Tibial nerve (tissue), 4 donors: ENCODE measurements around the gene BMPR1B. TPM values are rescaled to one million over a fixed set of nuclear protein-coding genes. Genes with fewer than 3 reads are reported as not detected.

Experiments
- DNase-seq, 2 donors: peaks; one replicate each; pipeline ENCODE4 v3.0.0-alpha.2; 2019; ENCODE audit warnings: low spot score in 2 of 2
- H3K27ac ChIP-seq, 4 donors: fragments of 200-600 bp; sonication (generic) in 3 of 4; one replicate each; pipeline ENCODE4 v1.5.1; 2017 to 2019; ENCODE audit warnings: mild to moderate bottlenecking in 1 of 4
- H3K27me3 ChIP-seq, 2 donors: fragments of 200-600 bp; sonication (generic) in 1 of 2; one replicate each; pipeline versions ENCODE4 v1.5.1 to v1.6.0; 2017 to 2019
- H3K36me3 ChIP-seq, 3 donors: fragments of 200-600 bp; sonication (generic); one replicate each; pipeline ENCODE4 v1.5.1; 2018 to 2019
- H3K4me1 ChIP-seq, 4 donors: fragments of 200-600 bp; sonication (generic) in 3 of 4; one replicate each; pipeline ENCODE4 v1.5.1; 2017 to 2019
- H3K4me3 ChIP-seq, 4 donors: fragments of 200-600 bp; sonication (generic) in 3 of 4; one replicate each; pipeline ENCODE4 v1.5.1; 2017 to 2019; ENCODE audit warnings: mild to moderate bottlenecking in 1 of 4, moderate library complexity in 1 of 4
- H3K9me3 ChIP-seq, 4 donors: fragments of 200-600 bp; sonication (generic) in 3 of 4; one replicate each; pipeline ENCODE4 v1.5.1; 2017 to 2019
- EP300 ChIP-seq, 2 donors: sonication (generic); formaldehyde crosslinking; IDR thresholded peaks; one replicate each; pipeline ENCODE4 v1.6.1; 2017; ENCODE audit warnings: antibody characterized with exemption in 2 of 2, mild to moderate bottlenecking in 1 of 2
- POLR2A ChIP-seq, 2 donors: fragments of 450-650 bp; IDR thresholded peaks; one replicate each; pipeline ENCODE4 v1.6.1; 2017; ENCODE audit warnings: antibody characterized with exemption in 2 of 2, mild to moderate bottlenecking in 2 of 2, moderate library complexity in 2 of 2
- WGBS, 2 donors: methylation state at CpG; one replicate each; pipeline ENCODE4 v1.1.5; 2018; 5-methylcytosine and 5-hydroxymethylcytosine counted together
- total RNA-seq, 4 donors: library from RNA; depleted of rRNA; stranded (reverse); fragments of >200 nt; gene quantifications; one replicate each; pipeline ENCODE4 v1.1.0, GENCODE V29; 2016
- TF ChIP-seq, protein P1 (sequence below), 5 experiments: fragments of 200-600 bp in 3 of 5; fragments of 450-650 bp in 2 of 5; sonication (generic) in 3 of 5; IDR thresholded peaks; one replicate each; pipeline ENCODE4 v1.5.1; 2016 to 2019; ENCODE audit warnings: antibody characterized with exemption in 5 of 5, mild to moderate bottlenecking in 3 of 5, moderate library complexity in 2 of 5

The BMPR1B gene
- total RNA-seq, 4 donors from 2014 or later: 9.3 to 32.1 (median 26.1) TPM

DNA sequence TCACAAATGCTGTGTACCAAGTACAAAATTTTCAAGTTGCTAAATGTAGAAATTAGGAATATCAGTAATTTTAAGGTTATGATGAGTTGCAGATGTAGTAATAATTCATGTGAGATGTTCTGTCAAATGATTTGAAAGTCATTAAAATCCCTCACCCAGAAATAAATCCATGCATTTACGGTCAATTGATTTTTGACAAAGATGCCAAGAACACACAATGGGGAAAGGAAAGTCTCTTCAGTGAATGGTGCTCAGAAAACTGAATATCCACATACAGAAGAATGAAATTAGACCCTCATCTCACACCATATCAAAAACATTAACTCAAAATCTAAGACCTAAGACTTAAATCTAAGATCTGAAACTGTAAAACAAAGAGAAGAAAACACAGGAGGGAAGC lies 12.9 kb upstream of the BMPR1B start:
- Histone ChIP-seq H3K9me3 (no peaks in the 10 kb centered on the region), H3K27ac (no peak overlapping the region), H3K36me3 (no peaks in the 10 kb centered on the region), H3K4me3 (no peak overlapping the region), H3K27me3 (no peaks in the 10 kb centered on the region), H3K4me1 (no peaks in the 10 kb centered on the region)
- no peak for TF ChIP-seq POLR2A (IDR thresholded peaks at IDR 0.05)
- TF ChIP-seq EP300 (IDR thresholded peaks at IDR 0.05): no peak
- TF ChIP-seq, protein P1, sequence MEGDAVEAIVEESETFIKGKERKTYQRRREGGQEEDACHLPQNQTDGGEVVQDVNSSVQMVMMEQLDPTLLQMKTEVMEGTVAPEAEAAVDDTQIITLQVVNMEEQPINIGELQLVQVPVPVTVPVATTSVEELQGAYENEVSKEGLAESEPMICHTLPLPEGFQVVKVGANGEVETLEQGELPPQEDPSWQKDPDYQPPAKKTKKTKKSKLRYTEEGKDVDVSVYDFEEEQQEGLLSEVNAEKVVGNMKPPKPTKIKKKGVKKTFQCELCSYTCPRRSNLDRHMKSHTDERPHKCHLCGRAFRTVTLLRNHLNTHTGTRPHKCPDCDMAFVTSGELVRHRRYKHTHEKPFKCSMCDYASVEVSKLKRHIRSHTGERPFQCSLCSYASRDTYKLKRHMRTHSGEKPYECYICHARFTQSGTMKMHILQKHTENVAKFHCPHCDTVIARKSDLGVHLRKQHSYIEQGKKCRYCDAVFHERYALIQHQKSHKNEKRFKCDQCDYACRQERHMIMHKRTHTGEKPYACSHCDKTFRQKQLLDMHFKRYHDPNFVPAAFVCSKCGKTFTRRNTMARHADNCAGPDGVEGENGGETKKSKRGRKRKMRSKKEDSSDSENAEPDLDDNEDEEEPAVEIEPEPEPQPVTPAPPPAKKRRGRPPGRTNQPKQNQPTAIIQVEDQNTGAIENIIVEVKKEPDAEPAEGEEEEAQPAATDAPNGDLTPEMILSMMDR (IDR thresholded peaks at IDR 0.05): no peak
- WGBS, 2 donors: 82 to 89% methylated on average over 1 of the region's 1 CpG
- no peak for DNase-seq

DNA sequence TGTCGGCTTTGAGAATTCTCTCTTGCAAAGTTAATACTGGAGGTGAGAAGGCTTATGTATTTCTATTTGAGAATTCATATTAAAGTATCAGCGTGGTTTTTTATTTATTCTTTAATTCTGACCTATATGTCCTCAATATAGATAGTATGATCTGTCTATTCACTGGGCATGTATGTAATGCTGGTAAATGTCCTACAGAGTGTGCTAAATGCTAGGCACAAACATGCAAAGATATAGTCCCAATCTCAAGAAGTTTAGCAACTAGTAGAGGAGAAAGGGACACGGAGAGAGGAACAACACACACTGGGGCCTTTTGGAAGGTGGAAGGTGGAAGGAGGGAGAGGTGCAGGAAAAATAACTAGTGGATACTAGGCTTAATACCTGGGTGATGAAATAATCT lies 11.0 kb upstream of the BMPR1B start:
- no peak overlapping the region for H3K4me3 ChIP-seq
- H3K27me3 ChIP-seq: no peaks in the 10 kb centered on the region
- no peak overlapping the region for H3K27ac ChIP-seq
- H3K36me3 ChIP-seq: no peaks in the 10 kb centered on the region
- WGBS, 2 donors: 73 to 74% methylated on average over 3 of the region's 3 CpGs
- no peaks in the 10 kb centered on the region for H3K9me3 ChIP-seq
- H3K4me1 ChIP-seq: no peaks in the 10 kb centered on the region
- TF ChIP-seq POLR2A (IDR thresholded peaks at IDR 0.05) (no peak), EP300 (IDR thresholded peaks at IDR 0.05) (no peak)
- TF ChIP-seq, protein P1 (IDR thresholded peaks at IDR 0.05): no peak
- no peak for DNase-seq

DNA sequence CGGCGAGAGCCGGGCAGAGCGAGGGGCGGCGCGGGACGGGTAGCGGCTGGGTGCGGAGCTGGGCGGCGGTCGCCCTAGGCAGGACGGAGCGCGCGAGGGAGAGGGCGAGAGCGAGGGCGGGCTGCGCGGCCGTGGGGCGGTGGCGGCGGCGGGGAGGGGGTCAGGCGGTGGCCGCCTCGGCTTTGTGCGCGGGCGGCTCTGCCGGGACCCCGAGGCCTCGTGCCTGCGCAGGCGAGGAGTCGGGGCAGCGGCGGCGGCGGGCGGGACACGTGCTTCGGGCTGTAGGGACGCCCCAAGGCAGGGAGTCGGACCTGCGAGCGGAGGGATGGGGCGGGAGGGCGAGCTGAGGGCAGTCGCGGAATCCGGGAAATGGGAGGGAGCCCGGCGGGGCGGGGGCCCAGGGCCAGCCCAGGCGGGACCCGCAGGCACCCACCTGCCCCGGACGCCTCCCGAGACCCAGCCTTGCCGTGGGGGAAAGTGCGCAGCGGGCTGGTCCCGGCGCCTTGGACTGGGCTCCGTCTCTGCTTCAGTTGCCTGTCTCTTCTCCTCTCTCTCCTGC lies 465 bp downstream of the BMPR1B start:
- WGBS, 2 donors: 1 to 4% methylated on average over 39 to 56 of the region's 69 CpGs
- no peaks in the 10 kb centered on the region for H3K36me3 ChIP-seq
- no peaks in the 10 kb centered on the region for H3K27me3 ChIP-seq

DNA sequence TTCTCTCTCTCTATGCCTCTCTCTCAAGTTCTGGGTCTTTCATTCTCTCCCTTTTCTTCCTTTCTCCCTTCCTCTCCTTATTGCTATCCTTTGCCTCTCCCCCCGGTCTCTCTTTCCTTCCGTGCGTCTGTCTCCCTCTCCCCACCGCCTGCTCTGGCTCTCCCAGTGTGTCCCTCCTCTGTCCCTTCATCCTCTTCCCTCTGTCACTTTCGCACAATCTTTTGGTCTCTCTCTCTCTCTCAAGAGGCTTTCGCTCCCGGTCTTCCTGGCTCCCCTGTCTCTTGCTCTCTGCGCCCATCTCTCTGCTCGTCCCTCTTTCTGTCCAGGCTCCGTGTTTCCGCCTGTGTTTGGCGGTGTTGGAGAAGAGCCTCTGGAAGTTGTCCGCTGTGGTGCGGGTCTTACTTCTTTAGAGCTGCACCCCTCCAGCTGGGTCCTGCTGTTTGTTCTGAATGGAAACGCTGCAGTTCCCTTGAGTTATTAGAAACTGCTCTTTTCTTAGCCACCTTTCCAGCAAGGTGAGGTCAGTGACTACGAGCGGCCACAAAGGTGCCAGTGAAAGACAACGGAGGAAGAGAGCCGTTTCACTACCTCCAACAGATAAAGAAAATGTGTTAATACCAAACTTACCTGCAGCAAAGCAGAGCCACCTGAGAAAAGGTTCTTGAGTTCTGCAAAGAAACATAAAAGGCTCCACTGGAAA lies 1.1 kb downstream of the BMPR1B start:
- WGBS, 2 donors: 19 to 20% methylated on average over 19 of the region's 19 CpGs
- no peak for DNase-seq

More for the DNA sequence above, 465 bp downstream of the BMPR1B start:
- Histone ChIP-seq H3K4me3 (peak overlapping the region; percentile 61 to 92 (median 69)), H3K4me1 (peaks cover 0 to 53% (median 3%) of the 10 kb centered on the region in 4 donors), H3K9me3 (no peaks in the 10 kb centered on the region), H3K27ac (peak overlapping the region; percentile 74 to 98 (median 87))
- peak; percentile 33 to 42 for DNase-seq
- TF ChIP-seq EP300 (IDR thresholded peaks at IDR 0.05) (peak in 1 of 2 donors; percentile 55), POLR2A (IDR thresholded peaks at IDR 0.05) (no peak)
- TF ChIP-seq, protein P1 (IDR thresholded peaks at IDR 0.05): no peak

DNA sequence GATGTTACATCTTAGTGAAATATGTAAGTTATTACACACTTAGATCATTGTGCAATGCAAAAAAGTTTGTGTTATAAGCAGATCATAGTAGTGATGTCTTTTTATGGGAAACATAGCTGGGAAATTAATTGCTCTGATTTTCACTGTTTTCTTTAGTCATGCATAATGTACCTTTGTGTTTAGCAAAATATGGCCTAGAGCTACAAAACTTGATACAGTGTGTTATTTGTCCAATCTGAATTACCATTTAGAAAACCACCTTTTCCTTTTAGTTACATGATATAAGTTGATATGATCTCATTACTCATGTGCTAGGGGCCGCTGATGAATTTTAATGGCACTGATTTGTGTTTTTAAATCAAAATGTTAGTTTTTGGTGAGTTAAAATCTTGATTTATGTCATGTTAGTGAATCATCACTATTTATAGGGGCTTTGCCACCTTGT lies 2.0 kb downstream of the BMPR1B start:
- peak overlapping the region in 2 of 4 donors; percentile 95 to 98 for H3K27ac ChIP-seq
- TF ChIP-seq, protein P1 (IDR thresholded peaks at IDR 0.05): no peak
- TF ChIP-seq EP300 (IDR thresholded peaks at IDR 0.05) (no peak), POLR2A (IDR thresholded peaks at IDR 0.05) (no peak)
- no peak for DNase-seq
- H3K36me3 ChIP-seq: no peaks in the 10 kb centered on the region
- no peaks in the 10 kb centered on the region for H3K9me3 ChIP-seq
- H3K4me3 ChIP-seq: peak overlapping the region in 1 of 4 donors; percentile 19
- H3K4me1 ChIP-seq: peaks cover 0 to 61% (median 3%) of the 10 kb centered on the region in 4 donors
- H3K27me3 ChIP-seq: no peaks in the 10 kb centered on the region
- WGBS, 2 donors: 79 to 82% methylated on average over 1 of the region's 1 CpG

More for the DNA sequence above, 1.1 kb downstream of the BMPR1B start:
- peak overlapping the region; percentile 61 to 92 (median 69) for H3K4me3 ChIP-seq
- TF ChIP-seq EP300 (IDR thresholded peaks at IDR 0.05) (no peak), POLR2A (IDR thresholded peaks at IDR 0.05) (no peak)
- H3K4me1 ChIP-seq: peaks cover 0 to 59% (median 3%) of the 10 kb centered on the region in 4 donors
- H3K27ac ChIP-seq: peak overlapping the region; percentile 74 to 98 (median 87)
- no peaks in the 10 kb centered on the region for H3K36me3 ChIP-seq
- no peaks in the 10 kb centered on the region for H3K9me3 ChIP-seq
- no peaks in the 10 kb centered on the region for H3K27me3 ChIP-seq
